ENCODE measurements around the gene PPP6R3. TPM values are rescaled to one million over a fixed set of nuclear protein-coding genes. Genes with fewer than 3 reads are reported as not detected.

The PPP6R3 gene
- total and polyA plus RNA-seq, 2 experiments from 2014 or later: 41.9 to 118 TPM

- TF ChIP-seq CTCF (IDR thresholded peaks at IDR 0.05; ENCODE audit: low read depth, low read length): no peak
- Histone ChIP-seq H3K4me1 (ENCODE audit: low read depth) (no peaks in the 10 kb centered on the region), H3K4me3 (no peak overlapping the region), H3K36me3 (no peaks in the 10 kb centered on the region), H3K27ac (no peak overlapping the region), H3K27me3 (no peaks in the 10 kb centered on the region), H3K9me3 (ENCODE audit: low read depth) (no peaks in the 10 kb centered on the region)
- DNase-seq (ENCODE audit: low read depth in 1 of 2, low spot score in 1 of 2): no peak
Observed at GRCh38 chr11:68657021-68657780, 196.6 kb downstream of the PPP6R3 start.

GRCh38 chr11:68658097-68658496, 197.5 kb downstream of the PPP6R3 start:
- Histone ChIP-seq H3K36me3 (no peaks in the 10 kb centered on the region), H3K9me3 (ENCODE audit: low read depth) (no peaks in the 10 kb centered on the region), H3K27ac (no peak overlapping the region), H3K27me3 (no peaks in the 10 kb centered on the region), H3K4me1 (ENCODE audit: low read depth) (no peaks in the 10 kb centered on the region), H3K4me3 (no peak overlapping the region)
- no peak for TF ChIP-seq CTCF (IDR thresholded peaks at IDR 0.05; ENCODE audit: low read depth, low read length)
- DNase-seq (ENCODE audit: low read depth in 1 of 2, low spot score in 1 of 2): peak in 1 of 2 donors; percentile 32

GRCh38 chr11:68658661-68659060, 198.1 kb downstream of the PPP6R3 start:
- H3K4me1 ChIP-seq (ENCODE audit: low read depth): no peaks in the 10 kb centered on the region
- no peaks in the 10 kb centered on the region for H3K9me3 ChIP-seq (ENCODE audit: low read depth)
- no peak overlapping the region for H3K27ac ChIP-seq
- no peaks in the 10 kb centered on the region for H3K27me3 ChIP-seq
- no peaks in the 10 kb centered on the region for H3K36me3 ChIP-seq
- H3K4me3 ChIP-seq: no peak overlapping the region
- DNase-seq (ENCODE audit: low read depth in 1 of 2, low spot score in 1 of 2): peak in 1 of 2 donors; percentile 72
- TF ChIP-seq CTCF (IDR thresholded peaks at IDR 0.05; ENCODE audit: low read depth, low read length): no peak

- Histone ChIP-seq H3K36me3 (no peaks in the 10 kb centered on the region), H3K4me3 (no peak overlapping the region), H3K9me3 (ENCODE audit: low read depth) (no peaks in the 10 kb centered on the region), H3K27ac (no peak overlapping the region), H3K27me3 (no peaks in the 10 kb centered on the region), H3K4me1 (ENCODE audit: low read depth) (no peaks in the 10 kb centered on the region)
- peak in 1 of 2 donors; percentile 99 for DNase-seq (ENCODE audit: low read depth in 1 of 2, low spot score in 1 of 2)
- no peak for TF ChIP-seq CTCF (IDR thresholded peaks at IDR 0.05; ENCODE audit: low read depth, low read length)
Observed at GRCh38 chr11:68659158-68659921, 198.8 kb downstream of the PPP6R3 start.

- no peak for DNase-seq (ENCODE audit: low read depth in 1 of 2, low spot score in 1 of 2)
- H3K27ac ChIP-seq: no peak overlapping the region
- no peak overlapping the region for H3K4me3 ChIP-seq
- H3K9me3 ChIP-seq (ENCODE audit: low read depth): no peaks in the 10 kb centered on the region
- no peaks in the 10 kb centered on the region for H3K27me3 ChIP-seq
- H3K36me3 ChIP-seq: no peaks in the 10 kb centered on the region
- no peak for TF ChIP-seq CTCF (IDR thresholded peaks at IDR 0.05; ENCODE audit: low read depth, low read length)
- no peaks in the 10 kb centered on the region for H3K4me1 ChIP-seq (ENCODE audit: low read depth)
Observed at GRCh38 chr11:68660066-68660810, 199.7 kb downstream of the PPP6R3 start.

Measured in cardiac muscle cell (in vitro differentiated cells and primary cell).